SK-N-SH treated with all-trans-retinoic acid at 6 μM for 48 hours (cell line): ENCODE data around the gene DOCK2.

Experiments used
- ARNTL ChIP-seq: fragments of 450-650 bp; formaldehyde crosslinking; IDR thresholded peaks from 2 replicates; pipeline ENCODE4 v1.5.0; 2020; ENCODE audit warnings: low read depth, mild to moderate bottlenecking, moderate library complexity, borderline replicate concordance
- BACH2 ChIP-seq: fragments of 250-450 bp; sonication (Bioruptor Pico); IDR thresholded peaks from 2 replicates; pipeline ENCODE4 v1.9.0; 2021; ENCODE audit warnings: mild to moderate bottlenecking, borderline replicate concordance
- GLIS3 ChIP-seq: fragments of 250-450 bp; sonication (Bioruptor Pico); IDR thresholded peaks from 2 replicates; pipeline ENCODE4 v1.5.0; 2020; ENCODE audit warnings: mild to moderate bottlenecking, moderate library complexity
- TOX ChIP-seq: fragments of 250-450 bp; sonication (Bioruptor Pico); IDR thresholded peaks from 2 replicates; pipeline ENCODE4 v1.8.0; 2021; ENCODE audit warnings: mild to moderate bottlenecking, moderate library complexity, borderline replicate concordance
- ZFP30 ChIP-seq: fragments of 450-650 bp; formaldehyde crosslinking; IDR thresholded peaks from 2 replicates; pipeline ENCODE4 v1.5.0; 2022; ENCODE audit warnings: mild to moderate bottlenecking, moderate library complexity
- ZNF565 ChIP-seq: fragments of 450-650 bp; formaldehyde crosslinking; conservative IDR thresholded peaks from 2 replicates; pipeline ENCODE4 v1.5.0; 2020; ENCODE audit warnings: low read depth, mild to moderate bottlenecking, moderate library complexity
- TF ChIP-seq, protein P1 (sequence below): fragments of 250-450 bp; sonication (Bioruptor Pico); IDR thresholded peaks from 2 replicates; pipeline ENCODE4 v1.5.1; 2020; ENCODE audit warnings: low read depth, mild to moderate bottlenecking, moderate library complexity

DNA sequence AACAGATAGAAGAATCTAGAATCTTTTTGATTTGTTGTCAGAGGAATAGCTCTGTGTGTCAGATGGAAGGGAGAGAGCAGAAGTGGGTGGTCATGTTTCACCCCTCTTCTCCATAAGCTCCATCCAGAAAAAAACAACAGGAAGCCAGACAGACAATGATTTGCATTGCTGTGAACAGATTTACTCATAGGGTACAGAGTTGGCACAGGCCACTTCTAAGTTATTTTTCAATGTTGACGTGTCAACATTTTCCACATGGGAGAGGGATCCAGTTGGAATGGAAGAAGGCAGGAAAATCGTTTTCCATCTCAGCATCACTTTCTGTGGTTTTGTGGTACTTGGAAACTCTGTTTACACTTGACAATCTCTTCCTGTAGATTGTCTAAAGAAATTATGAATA lies 256.5 kb downstream of the DOCK2 start:
- TF ChIP-seq, protein P1, sequence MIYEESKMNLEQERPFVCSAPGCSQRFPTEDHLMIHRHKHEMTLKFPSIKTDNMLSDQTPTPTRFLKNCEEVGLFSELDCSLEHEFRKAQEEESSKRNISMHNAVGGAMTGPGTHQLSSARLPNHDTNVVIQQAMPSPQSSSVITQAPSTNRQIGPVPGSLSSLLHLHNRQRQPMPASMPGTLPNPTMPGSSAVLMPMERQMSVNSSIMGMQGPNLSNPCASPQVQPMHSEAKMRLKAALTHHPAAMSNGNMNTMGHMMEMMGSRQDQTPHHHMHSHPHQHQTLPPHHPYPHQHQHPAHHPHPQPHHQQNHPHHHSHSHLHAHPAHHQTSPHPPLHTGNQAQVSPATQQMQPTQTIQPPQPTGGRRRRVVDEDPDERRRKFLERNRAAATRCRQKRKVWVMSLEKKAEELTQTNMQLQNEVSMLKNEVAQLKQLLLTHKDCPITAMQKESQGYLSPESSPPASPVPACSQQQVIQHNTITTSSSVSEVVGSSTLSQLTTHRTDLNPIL: no peak
- TF ChIP-seq ZFP30 (CRISPR knock-in tag) (no peak), BACH2 (CRISPR knock-in tag) (no peak), ZNF565 (CRISPR knock-in tag) (no peak), TOX (CRISPR knock-in tag) (no peak), ARNTL (CRISPR knock-in tag) (no peak), GLIS3 (CRISPR knock-in tag) (no peak)
